HEK293T (cell line): Measurements from ENCODE around the gene KIFBP.

Source experiments
- ELF4 ChIP-seq: fragments of 450-650 bp; IDR thresholded peaks from 2 replicates; pipeline ENCODE4 v1.6.1; 2017; ENCODE audit warnings: antibody characterized with exemption
- HDGF ChIP-seq: fragments of 450-650 bp; IDR thresholded peaks from 2 replicates; pipeline ENCODE4 v1.6.1; 2017; ENCODE audit warnings: antibody characterized with exemption, borderline replicate concordance
- NFRKB ChIP-seq: fragments of 450-650 bp; IDR thresholded peaks from 2 replicates; pipeline ENCODE4 v1.6.1; 2016; ENCODE audit warnings: mild to moderate bottlenecking, moderate library complexity
- TARDBP ChIP-seq: fragments of 450-650 bp; IDR thresholded peaks from 2 replicates; pipeline ENCODE4 v1.6.1; 2016

GRCh38 chr10:69022611-69023010 is 34.0 kb downstream of the KIFBP start:
- TF ChIP-seq ELF4 (no peak), TARDBP (no peak), HDGF (no peak), NFRKB (no peak)
